Activated CD4-positive, alpha-beta memory T cell treated with anti-CD3 and anti-CD28 coated beads for 36 hours (primary cell): Measurements from ENCODE around the gene PACRG. TPM values are rescaled to one million over a fixed set of nuclear protein-coding genes. Genes with fewer than 3 reads are reported as not detected.

Source experiments
- CTCF ChIA-PET: fragments of 350-600 bp; sonication (Branson Sonifier 250); formaldehyde crosslinking; loops from one replicate; lab custom pipeline; 2021; ENCODE audit warnings: antibody characterized with exemption, inconsistent platforms; lab: Charles Lee
- POLR2A ChIA-PET: fragments of 350-600 bp; sonication (Branson Sonifier 250); formaldehyde crosslinking; loops from one replicate; lab custom pipeline; 2021; ENCODE audit warnings: antibody characterized with exemption; lab: Charles Lee
- DNase-seq: peaks from one replicate; pipeline ENCODE4 v3.0.0-alpha.2; 2020
- H3K27ac Mint-ChIP-seq: one replicate; pipeline ENCODE4 v1.8.0; 2021; ENCODE audit warnings: mixed read lengths
- H3K27me3 Mint-ChIP-seq: one replicate; pipeline ENCODE4 v1.8.0; 2021; ENCODE audit warnings: mixed read lengths
- H3K36me3 Mint-ChIP-seq: one replicate; pipeline ENCODE4 v1.8.0; 2021; ENCODE audit warnings: mixed read lengths
- H3K4me1 Mint-ChIP-seq: one replicate; pipeline ENCODE4 v1.8.0; 2021; ENCODE audit warnings: low read depth, mixed read lengths
- H3K4me3 Mint-ChIP-seq: one replicate; pipeline ENCODE4 v1.8.0; 2021; ENCODE audit warnings: mild to moderate bottlenecking, mixed read lengths
- H3K9me3 Mint-ChIP-seq: one replicate; pipeline ENCODE4 v1.8.0; 2021; ENCODE audit warnings: mixed read lengths
- intact Hi-C: fragments of 100-400 bp; cut with micrococcal nuclease; formaldehyde crosslinking; loops from one replicate; pipeline ENCODE4 v1.15.1; 2023
- total RNA-seq, 2 experiments: library from RNA; stranded (reverse); gene quantifications; one replicate each; pipeline ENCODE4 v1.2.3, GENCODE V29; 2021

Gene PACRG
- total RNA-seq, 2 experiments from 2014 or later = not detected

GRCh38 chr6:163048345-163048744, 320.6 kb downstream of the PACRG start:
- no peak overlapping the region for H3K4me3 Mint-ChIP-seq
- POLR2A ChIA-PET = no interaction called here
- peaks cover 11% of the 10 kb centered on the region for H3K9me3 Mint-ChIP-seq
- H3K27ac Mint-ChIP-seq = no peak overlapping the region
- H3K4me1 Mint-ChIP-seq = no peaks in the 10 kb centered on the region
- DNase-seq = no peak
- CTCF ChIA-PET = no interaction called here
- H3K27me3 Mint-ChIP-seq = no peaks in the 10 kb centered on the region
- no peaks in the 10 kb centered on the region for H3K36me3 Mint-ChIP-seq
- intact Hi-C loops = no loop called here

- H3K27ac Mint-ChIP-seq = no peak overlapping the region
- no peaks in the 10 kb centered on the region for H3K27me3 Mint-ChIP-seq
- H3K36me3 Mint-ChIP-seq = no peaks in the 10 kb centered on the region
- intact Hi-C loops = no loop called here
- DNase-seq = no peak
- no peak overlapping the region for H3K4me3 Mint-ChIP-seq
- peaks cover 15% of the 10 kb centered on the region for H3K9me3 Mint-ChIP-seq
- ChIA-PET POLR2A (no interaction called here), CTCF (no interaction called here)
- H3K4me1 Mint-ChIP-seq = no peaks in the 10 kb centered on the region
Observed at GRCh38 chr6:163053667-163054344, 326.0 kb downstream of the PACRG start.

- Mint-ChIP-seq H3K27me3 (no peaks in the 10 kb centered on the region), H3K36me3 (no peaks in the 10 kb centered on the region), H3K4me1 (no peaks in the 10 kb centered on the region), H3K9me3 (peaks cover 15% of the 10 kb centered on the region), H3K27ac (no peak overlapping the region), H3K4me3 (no peak overlapping the region)
- intact Hi-C loops = no loop called here
- no peak for DNase-seq
- CTCF ChIA-PET = no interaction called here
- POLR2A ChIA-PET = no interaction called here
Observed at GRCh38 chr6:163054641-163055040, 326.9 kb downstream of the PACRG start.

GRCh38 chr6:163057260-163057659, 329.5 kb downstream of the PACRG start:
- Mint-ChIP-seq H3K9me3 (peaks cover 17% of the 10 kb centered on the region), H3K27me3 (no peaks in the 10 kb centered on the region), H3K4me1 (no peaks in the 10 kb centered on the region), H3K27ac (no peak overlapping the region), H3K4me3 (no peak overlapping the region), H3K36me3 (no peaks in the 10 kb centered on the region)
- ChIA-PET CTCF (no interaction called here), POLR2A (no interaction called here)
- intact Hi-C loops = no loop called here
- DNase-seq = no peak

GRCh38 chr6:163062790-163063189, 335.0 kb downstream of the PACRG start:
- ChIA-PET CTCF (no interaction called here), POLR2A (no interaction called here)
- Mint-ChIP-seq H3K4me3 (no peak overlapping the region), H3K4me1 (no peaks in the 10 kb centered on the region), H3K36me3 (no peaks in the 10 kb centered on the region), H3K27me3 (no peaks in the 10 kb centered on the region), H3K9me3 (peaks cover 5% of the 10 kb centered on the region), H3K27ac (no peak overlapping the region)
- DNase-seq = no peak
- intact Hi-C loops = no loop called here

- DNase-seq = no peak
- Mint-ChIP-seq H3K27ac (no peak overlapping the region), H3K4me3 (no peak overlapping the region), H3K27me3 (no peaks in the 10 kb centered on the region), H3K4me1 (no peaks in the 10 kb centered on the region), H3K36me3 (no peaks in the 10 kb centered on the region), H3K9me3 (peaks cover 5% of the 10 kb centered on the region)
- POLR2A ChIA-PET = no interaction called here
- CTCF ChIA-PET = no interaction called here
- intact Hi-C loops = no loop called here
Observed at GRCh38 chr6:163063561-163063960, 335.8 kb downstream of the PACRG start.

- POLR2A ChIA-PET = no interaction called here
- CTCF ChIA-PET = no interaction called here
- H3K4me1 Mint-ChIP-seq = no peaks in the 10 kb centered on the region
- no peak overlapping the region for H3K27ac Mint-ChIP-seq
- DNase-seq = no peak
- H3K4me3 Mint-ChIP-seq = no peak overlapping the region
- H3K9me3 Mint-ChIP-seq = peaks cover 5% of the 10 kb centered on the region
- no peaks in the 10 kb centered on the region for H3K27me3 Mint-ChIP-seq
- intact Hi-C loops = no loop called here
- no peaks in the 10 kb centered on the region for H3K36me3 Mint-ChIP-seq
Observed at GRCh38 chr6:163064397-163064796, 336.6 kb downstream of the PACRG start.

- Mint-ChIP-seq H3K36me3 (no peaks in the 10 kb centered on the region), H3K9me3 (peaks cover 5% of the 10 kb centered on the region), H3K4me3 (no peak overlapping the region), H3K27ac (no peak overlapping the region), H3K4me1 (no peaks in the 10 kb centered on the region), H3K27me3 (no peaks in the 10 kb centered on the region)
- no peak for DNase-seq
- ChIA-PET POLR2A (no interaction called here), CTCF (no interaction called here)
- intact Hi-C loops = no loop called here
Observed at GRCh38 chr6:163066200-163066599, 338.4 kb downstream of the PACRG start.

GRCh38 chr6:163077134-163077533, 349.4 kb downstream of the PACRG start:
- Mint-ChIP-seq H3K27me3 (no peaks in the 10 kb centered on the region), H3K4me1 (no peaks in the 10 kb centered on the region), H3K4me3 (no peak overlapping the region), H3K9me3 (peaks cover 4% of the 10 kb centered on the region), H3K36me3 (no peaks in the 10 kb centered on the region), H3K27ac (no peak overlapping the region)
- no peak for DNase-seq
- intact Hi-C loops = no loop called here
- ChIA-PET CTCF (no interaction called here), POLR2A (no interaction called here)

GRCh38 chr6:163078712-163079111, 350.9 kb downstream of the PACRG start:
- H3K27me3 Mint-ChIP-seq = no peaks in the 10 kb centered on the region
- H3K4me1 Mint-ChIP-seq = no peaks in the 10 kb centered on the region
- H3K4me3 Mint-ChIP-seq = no peak overlapping the region
- ChIA-PET CTCF (no interaction called here), POLR2A (no interaction called here)
- peaks cover 2% of the 10 kb centered on the region for H3K9me3 Mint-ChIP-seq
- H3K27ac Mint-ChIP-seq = no peak overlapping the region
- intact Hi-C loops = no loop called here
- DNase-seq = no peak
- H3K36me3 Mint-ChIP-seq = no peaks in the 10 kb centered on the region

- Mint-ChIP-seq H3K4me3 (no peak overlapping the region), H3K27me3 (no peaks in the 10 kb centered on the region), H3K9me3 (peaks cover 2% of the 10 kb centered on the region), H3K27ac (no peak overlapping the region), H3K36me3 (no peaks in the 10 kb centered on the region), H3K4me1 (no peaks in the 10 kb centered on the region)
- CTCF ChIA-PET = no interaction called here
- intact Hi-C loops = no loop called here
- no peak for DNase-seq
- POLR2A ChIA-PET = no interaction called here
Observed at GRCh38 chr6:163080228-163080627, 352.5 kb downstream of the PACRG start.

GRCh38 chr6:163083141-163083540, 355.4 kb downstream of the PACRG start:
- no peak overlapping the region for H3K4me3 Mint-ChIP-seq
- ChIA-PET POLR2A (no interaction called here), CTCF (no interaction called here)
- DNase-seq = no peak
- H3K36me3 Mint-ChIP-seq = no peaks in the 10 kb centered on the region
- intact Hi-C loops = no loop called here
- no peaks in the 10 kb centered on the region for H3K4me1 Mint-ChIP-seq
- no peak overlapping the region for H3K27ac Mint-ChIP-seq
- H3K27me3 Mint-ChIP-seq = no peaks in the 10 kb centered on the region
- peaks cover 2% of the 10 kb centered on the region for H3K9me3 Mint-ChIP-seq

GRCh38 chr6:163085426-163085825, 357.7 kb downstream of the PACRG start:
- Mint-ChIP-seq H3K4me3 (no peak overlapping the region), H3K27ac (no peak overlapping the region), H3K9me3 (no peaks in the 10 kb centered on the region), H3K36me3 (no peaks in the 10 kb centered on the region), H3K4me1 (no peaks in the 10 kb centered on the region), H3K27me3 (no peaks in the 10 kb centered on the region)
- intact Hi-C loops = no loop called here
- ChIA-PET CTCF (interaction anchor here (0.9 kb wide), 1 partner anchor 85 kb away, joined by 3 read pairs; no protein-coding TSS in a partner anchor), POLR2A (no interaction called here)
- DNase-seq = no peak
